GM18498 (cell line): ENCODE measurements around the gene PYY.
"Not testable (repeated sequence)": the region's sequence is repeated elsewhere in the genome, so short reads cannot be mapped to it uniquely, and the experiment has no call there.

ENCODE experiments used
- ATAC-seq: cut with Tn5 transposase; IDR thresholded peaks from one replicate; pipeline ENCODE4 v1.9.1; 2021; ENCODE audit warnings: mild to moderate bottlenecking, moderate library complexity; ENCODE audit not compliant: unreplicated experiment

Gene PYY

DNA sequence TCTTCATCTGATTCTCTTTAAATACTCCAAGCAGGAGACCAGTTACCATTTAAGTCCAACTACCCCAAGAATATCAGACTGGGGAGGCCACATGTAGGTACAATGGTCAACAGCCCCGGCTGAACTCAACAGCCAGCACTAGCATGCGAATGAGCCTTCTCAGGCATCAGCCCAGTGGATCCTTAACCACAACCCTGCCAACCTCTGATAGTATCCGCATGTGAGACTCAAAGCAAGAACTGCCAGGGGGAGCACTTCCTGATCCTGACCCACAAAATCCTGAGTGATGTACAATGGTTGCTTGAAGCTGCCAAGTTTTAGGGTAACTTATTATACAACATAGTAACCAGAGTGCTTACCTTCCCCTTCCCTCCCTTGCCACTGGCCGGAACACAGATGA, 4.0 kb downstream of the PYY start:
- no peak for ATAC-seq

DNA sequence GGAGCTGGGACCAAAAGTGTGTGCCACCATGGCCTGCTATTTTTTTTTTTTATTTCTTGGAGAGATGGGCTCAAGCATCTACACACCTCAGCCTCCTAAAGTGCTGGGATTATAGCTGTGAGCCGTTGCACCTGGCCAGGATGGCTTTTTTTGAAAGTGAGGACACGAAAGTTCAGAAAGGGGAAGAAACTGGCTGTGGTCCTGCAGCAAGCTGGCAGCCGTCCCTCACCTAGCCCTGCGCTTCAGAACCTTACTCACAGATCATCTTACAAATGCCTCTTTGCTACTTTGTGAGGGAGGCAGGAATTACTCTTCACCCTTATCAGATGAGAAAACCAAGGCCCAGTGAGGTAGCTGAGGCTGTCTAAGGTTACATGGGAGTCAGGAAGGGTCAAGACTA, 7.0 kb downstream of the PYY start:
- ATAC-seq: no peak

DNA sequence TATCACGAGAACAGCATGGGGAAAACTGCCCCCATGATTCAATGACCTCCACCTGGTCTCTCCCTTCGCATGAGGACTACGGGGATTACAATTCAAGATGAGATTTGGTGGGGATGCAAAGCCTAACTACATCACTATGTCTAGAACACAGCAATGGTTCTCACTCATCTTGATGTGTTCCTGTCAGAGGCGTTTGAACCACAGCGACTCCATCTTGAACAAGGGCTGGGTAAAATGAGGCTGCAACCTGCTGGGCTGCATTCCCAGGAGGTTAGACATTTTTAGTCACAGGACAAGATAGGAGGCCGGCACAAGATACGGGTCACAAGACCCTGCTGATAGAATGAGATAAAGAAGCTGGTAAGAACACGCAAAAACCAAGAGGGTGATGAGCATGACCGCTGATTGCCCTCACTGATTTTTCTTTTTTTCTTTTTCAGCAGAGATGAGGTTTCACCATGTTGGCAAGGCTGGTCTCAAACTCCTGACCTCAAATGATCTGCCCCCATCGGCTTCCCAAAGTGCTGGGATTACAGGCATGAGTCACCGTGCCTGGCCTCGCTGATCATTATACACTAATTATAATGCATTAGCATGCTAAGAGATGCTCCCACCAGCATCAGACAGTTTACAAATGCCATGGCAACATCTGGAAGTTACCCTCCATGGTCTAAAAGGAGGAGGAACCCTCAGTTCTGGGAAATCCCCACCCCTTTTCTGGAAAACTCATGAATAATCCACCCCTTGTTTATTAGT, 8.5 kb downstream of the PYY start:
- no peak for ATAC-seq

DNA sequence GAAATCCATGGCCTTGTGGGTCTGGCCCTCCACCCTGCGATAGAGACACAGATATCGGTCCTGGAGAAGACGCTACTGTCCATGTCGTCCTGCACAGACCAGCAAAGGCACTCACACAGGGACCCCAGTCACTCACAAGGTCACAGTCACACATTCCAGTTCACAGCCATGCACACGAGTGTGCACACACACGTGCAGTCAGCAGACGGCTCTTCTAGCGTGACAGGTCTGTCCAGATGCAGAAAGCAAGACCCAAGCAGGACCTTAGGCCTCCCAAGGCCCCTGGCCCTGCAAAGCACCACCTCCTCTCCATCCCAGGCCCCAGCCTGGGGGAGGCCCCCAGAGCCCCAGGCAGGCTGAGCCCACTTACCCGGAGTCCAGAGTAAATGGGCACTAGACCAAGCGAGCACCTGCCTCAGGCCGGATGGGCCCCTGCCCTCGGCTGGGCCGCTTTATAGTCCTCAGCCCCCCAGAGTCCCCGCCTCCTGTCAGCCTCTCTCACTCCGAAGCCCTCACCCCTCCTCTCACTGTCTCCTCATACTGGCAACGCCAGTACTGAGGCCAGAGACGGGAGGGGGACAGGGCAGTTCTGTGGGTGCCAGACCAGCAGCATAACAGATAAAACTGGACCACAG, 11.6 kb downstream of the PYY start, which contains the start of gene PPY:
Gene PPY (minus strand): TSS at position 426 of the 635 bp plus-strand sequence. CDS start 822 bp downstream, outside the sequence.
- ATAC-seq: no peak

DNA sequence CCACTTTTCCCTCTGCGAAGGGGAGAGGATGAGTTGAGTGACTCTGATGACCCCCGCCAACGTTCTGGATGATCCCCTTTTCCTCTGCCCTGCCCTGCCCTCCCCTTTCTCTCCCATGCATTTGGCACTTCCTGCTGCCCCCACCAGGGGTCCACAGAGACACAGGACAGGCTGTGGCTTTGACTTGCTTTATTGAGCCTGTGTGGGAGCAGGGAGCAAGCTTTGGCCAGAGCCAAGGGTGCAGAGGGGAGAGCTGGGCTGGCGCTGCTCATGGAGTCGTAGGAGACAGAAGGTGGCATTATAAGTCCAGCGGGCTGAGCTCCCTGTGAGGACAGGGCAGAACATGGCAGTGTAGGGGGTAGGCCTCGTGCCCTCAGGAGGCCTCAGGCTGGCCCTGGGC, 13.1 kb downstream of the PYY start:
- ATAC-seq: no peak

DNA sequence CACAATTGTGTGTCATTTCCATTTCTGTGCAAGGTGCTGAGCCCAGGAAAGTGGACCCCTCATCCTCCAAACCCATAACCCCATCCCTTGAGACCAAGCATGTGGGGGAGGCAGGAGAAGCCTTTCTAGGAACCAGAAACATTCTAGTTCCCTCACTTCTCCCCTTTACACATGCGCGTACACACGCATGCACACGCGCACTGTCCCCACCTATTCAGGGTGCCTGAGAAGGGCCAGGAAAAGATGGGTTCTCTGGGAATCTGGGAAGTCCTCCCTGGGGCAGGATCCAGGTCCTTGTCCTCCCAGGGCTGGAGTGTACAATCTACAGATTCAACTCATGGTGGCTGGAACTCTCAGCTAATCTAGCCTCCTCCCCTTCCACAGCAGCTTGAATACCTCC, 13.9 kb downstream of the PYY start:
- ATAC-seq: no peak

DNA sequence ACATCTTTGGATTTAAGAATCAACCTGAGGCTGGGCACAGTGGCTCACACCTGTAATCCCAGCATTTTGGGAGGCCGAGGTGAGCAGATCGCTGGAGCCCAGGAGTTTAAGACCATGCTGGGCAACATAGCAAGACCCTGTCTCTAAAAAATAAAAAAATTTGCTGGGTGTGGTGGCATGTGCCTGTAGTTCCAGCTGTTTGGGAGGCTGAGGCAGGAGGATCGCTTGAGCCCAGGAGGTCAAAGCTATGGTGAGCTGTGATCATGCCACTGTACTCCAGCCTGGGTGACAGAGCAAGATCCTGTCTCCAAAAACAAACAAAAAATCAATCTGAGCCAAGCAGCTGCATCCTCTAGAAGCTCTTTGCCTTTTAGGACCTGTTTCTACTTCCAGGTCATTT, 14.3 kb downstream of the PYY start:
- not testable (repeated sequence) for ATAC-seq

DNA sequence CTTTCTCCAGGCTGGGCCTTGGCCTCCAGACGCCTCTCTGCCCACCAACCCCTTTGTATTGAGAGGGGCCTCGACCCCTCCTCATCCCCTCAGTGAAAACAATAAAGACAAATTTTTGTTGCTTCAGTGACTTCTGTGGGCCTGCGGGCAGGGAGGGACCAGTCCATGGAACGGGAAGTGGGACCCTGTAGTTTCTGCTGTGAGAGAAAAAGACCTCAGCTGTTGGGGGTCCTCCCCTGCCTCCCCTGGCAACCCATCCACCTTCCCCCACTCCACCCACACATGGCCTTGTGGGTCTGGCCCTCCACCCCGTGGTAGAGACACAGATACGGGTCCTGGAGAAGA, 14.9 kb downstream of the PYY start:
- ATAC-seq: no peak

DNA sequence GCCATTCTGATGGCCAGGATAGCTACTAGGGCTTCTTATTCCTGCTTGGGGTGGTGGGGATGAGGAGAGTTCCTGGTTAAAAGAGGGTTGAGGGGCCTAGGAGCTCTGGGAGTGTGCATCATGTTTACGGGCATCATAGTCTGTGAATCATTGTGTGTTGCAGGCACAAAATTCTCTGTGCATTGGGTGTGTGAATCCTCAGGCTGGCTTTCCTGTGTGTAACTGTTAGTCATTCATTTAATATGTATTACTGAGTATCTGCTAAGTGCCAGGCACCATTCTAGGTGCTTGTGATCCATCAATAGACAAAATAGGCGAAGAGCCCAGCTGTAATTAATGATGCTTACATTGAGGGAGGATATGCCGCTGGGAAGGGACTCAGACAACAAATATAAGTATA, 17.3 kb downstream of the PYY start:
- no peak for ATAC-seq

DNA sequence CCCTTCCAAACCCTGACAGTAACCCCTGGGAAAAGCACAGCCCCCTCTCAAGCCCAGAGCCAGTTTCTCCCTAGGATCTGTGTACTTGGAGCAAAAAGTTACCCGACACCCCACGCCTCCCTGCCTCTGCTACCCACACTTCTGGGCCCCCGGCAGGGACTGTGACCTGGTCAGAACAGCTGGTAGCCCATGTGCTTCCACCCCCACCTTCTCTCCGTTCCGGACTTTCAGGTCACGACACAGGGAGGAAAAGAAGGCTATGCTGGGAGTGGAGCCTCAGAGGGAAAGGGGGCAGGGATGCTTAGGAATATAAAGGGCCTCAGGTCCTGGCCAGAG, 17.8 kb downstream of the PYY start:
- ATAC-seq: no peak

DNA sequence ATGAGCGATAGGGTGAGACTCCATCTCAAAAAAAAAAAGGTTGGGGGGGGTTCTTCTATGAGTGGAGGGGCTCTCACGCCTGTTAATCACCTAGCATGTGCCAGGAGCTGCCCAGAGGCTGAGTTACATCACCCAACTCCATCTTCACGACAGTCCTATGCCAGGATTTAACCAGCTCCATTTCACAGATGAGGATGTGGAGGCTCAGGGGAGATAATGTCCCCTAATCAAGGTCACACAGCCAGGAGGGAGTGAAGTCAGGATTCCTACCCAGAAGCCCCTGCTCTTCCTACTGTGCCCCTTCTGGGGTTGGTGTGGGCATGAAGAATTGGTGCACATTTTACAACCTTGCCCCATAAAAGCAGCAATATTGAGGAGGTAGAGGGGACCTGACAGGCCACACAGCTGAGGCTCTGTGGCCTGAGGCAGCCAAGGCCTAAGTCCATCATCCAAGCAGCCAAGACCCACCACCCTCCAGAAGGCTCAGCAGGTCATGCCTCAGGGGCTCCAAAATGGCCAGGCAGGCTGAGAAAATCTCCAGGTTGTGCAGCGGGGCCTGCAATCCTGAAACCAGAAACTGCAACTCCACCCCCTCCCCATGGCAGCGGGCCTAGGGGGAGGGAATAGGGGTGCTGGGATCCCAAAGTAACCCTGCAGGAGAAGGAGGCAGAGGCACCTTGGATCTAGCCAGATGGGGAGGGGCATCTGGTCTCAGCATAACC, 18.4 kb downstream of the PYY start:
- ATAC-seq: no peak

DNA sequence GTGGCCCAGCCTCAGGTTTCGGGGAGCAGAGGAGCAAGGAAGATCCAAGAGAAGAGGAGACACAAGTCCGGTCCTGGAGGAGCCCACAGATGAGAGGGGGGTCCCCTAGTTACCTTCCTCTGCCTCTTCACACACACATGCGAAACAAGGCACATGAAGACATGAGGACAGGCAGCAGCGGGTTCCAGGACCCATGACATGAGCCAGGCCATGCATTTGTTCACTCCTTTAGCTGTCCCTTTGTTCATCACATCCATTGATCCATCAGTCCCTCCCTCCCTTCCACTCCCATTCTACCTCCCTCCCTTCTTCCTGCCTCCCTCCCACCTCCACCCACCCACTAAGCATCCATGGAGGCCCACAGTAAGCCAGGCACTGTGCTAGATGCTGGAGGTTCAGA, 20.8 kb downstream of the PYY start:
- no peak for ATAC-seq

DNA sequence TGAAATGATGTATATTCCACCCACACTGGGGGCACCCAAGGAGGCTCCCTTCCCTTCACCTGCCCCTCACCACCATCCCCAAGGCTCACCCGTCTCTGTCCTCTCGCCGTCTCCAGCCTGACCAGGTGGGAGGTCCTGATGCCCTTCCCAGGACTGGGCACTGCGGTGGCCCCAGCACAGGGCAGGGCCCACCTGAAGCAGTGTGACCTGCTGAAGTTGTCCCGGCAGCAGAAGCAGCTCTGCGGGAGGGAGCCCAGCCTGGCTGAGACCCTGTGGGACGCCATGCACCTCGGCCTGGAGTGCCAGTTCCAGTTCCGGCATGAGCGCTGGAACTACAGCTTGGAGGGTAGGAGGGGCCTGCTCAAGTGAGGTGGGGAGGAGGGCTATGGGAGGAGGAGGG, 21.4 kb downstream of the PYY start:
- no peak for ATAC-seq

DNA sequence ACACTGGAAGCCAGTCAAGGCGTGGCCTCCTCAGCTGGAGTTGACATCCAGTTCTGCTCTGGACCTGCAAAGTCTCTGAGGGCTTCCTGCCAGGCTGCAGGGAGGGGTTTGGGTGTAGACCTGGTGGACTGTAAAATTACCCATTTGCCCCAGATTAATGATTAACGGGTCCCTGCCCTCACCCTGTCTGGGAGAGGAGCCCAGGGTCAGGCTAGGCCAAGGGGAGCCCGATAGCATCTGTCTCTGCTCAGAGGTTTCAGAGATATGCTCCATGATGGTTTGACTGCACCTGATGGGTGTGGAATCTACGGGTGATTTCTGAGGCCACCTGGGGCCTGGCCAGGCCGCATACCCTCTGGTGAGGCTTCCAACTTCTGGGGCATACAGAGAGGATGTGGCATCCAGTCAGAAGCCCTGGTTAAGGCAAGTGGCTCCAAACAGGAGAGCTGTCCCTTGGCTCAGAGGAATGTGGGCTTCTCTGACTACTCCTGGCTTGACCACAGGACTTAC, 22.6 kb downstream of the PYY start:
- ATAC-seq: no peak

DNA sequence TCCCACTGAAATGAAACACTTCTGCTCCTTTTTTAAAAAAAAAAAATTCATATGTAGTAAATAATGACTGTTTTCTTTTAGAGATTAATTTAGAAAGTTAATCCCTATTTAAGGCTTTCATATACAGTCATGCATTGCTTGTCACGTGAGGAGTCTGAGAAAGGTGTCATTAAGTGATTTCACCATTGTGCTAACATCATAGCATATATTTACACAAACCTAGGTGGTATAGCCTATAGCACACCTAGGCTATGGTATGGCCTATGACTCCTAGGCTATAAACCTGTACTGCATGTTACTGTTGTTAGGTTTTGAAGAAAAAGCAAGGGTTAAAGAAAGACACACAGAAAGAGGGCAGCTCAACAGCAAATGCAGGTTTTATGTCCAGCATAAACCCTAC, 25.1 kb downstream of the PYY start:
- no peak for ATAC-seq

DNA sequence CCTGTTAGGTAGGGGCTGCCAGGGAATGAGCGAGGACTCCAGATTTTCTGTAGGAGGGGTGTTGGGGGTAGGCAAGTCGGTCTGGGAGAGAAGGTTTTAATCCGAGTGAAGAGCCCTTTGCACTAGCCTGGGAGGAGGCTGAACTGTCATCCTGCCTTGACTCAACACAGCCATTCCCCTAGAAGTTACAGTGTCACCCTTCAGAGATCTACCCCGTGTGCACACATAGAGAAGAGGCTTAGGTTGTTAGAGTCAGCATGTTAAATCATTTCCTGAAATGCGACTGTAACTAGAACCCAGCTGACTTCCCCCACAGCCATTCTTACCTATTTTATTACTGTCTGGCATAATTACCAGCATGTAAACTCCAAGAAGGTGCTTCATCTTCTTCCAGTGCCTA, 25.8 kb downstream of the PYY start:
- not testable (repeated sequence) for ATAC-seq

DNA sequence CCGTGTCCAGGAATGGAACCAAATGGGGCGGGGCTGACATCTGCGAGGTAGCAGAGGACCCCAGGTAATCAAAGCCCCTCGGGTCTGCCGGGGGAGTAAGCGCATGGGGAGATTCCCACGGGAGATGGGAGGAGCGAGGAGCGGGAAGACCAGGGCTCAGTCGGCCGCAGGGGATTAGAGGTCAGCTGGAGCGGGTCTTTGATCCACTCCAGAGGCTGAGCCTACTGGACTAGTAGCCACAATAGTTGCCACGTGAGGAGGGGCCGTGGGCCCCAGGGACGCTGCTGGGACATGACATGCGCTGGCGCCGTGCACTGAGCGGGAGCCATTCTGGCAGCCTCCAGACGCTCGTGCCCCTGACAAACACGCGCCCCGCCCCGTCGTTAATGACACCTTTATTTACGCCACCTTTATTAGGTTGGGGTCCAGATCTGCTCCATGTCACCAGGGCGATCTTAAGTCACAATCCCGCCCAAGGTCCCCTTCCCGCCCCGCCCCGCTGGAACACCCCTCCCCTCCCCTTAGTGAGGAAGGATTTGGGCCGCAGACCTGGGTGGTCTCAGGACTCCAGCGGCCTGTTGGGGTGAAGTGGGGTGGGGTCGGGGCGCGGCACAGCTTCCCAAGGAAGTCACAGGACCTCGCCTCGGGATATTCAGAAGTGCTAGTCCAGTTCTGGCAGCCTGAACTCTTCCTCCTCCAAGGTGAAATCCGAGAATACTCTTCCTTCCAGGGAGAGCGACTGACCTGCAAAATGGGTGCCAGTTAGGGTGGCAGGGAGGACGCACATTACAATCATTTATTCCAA, 26.5 kb downstream of the PYY start:
- ATAC-seq: no peak

DNA sequence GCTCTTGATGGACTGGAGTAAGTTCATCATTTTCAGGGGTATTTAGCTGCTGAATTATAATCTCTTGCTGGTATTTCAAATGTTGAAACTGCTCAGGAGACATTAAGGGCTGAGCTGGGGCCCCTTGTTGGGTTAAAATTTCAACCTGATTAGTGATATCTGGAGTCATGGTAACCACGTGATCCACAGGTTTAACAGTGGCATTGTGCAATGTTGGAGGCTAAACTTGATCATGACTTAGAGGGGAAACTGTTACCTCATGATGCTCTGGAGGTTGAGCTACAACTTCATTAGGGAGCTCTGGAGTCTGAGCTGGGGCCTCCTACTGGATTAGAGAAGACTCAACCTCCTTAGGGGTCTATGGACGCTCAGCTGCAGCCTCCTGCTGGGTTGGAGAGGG, 29.2 kb downstream of the PYY start:
- no peak for ATAC-seq

DNA sequence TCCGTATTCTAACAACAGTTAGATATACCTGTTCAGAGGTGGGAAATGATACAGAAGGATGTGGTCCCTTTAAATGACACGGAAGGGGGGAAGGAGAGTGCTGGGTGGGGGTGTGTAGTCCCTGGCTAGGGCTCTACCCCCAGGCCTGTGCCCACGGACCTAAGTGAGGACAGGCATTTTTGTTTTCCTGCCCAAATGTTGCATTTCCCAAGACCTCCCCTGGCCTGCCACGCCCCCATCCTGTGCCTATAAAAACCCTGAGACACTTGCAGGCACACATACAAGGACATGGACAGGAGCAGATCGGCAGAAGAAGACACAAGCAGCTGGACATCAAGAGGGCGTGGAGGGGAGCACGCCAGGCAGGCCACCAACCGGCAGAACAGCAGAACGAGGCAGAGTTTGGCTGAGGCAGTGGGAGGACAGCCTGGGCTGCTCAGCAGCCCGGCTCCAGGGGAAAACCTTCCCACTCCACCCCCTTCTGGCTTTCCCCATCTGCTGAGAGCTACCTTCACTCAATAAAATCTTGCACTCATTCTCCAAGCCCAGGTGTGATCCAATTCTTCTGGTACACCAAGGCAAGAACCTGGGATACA, 33.1 kb downstream of the PYY start:
- ATAC-seq: no peak

DNA sequence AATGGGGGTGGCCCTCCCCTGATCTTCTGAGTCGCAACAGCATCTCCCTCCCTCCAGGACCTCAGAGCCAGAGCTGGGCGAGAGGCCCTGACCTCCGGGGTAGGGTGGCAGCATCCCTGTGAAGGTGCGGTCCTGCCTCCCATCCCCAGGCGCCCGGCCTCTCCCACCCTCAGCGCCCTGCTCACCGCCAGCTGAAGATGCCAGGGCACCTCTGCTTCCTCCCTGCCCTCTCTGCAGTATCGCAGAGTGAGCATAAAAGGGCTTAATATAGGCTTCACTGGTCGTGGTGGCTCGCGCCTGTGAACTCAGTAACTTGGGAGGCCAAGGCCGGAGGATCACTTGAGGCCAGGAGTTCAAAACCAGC, 35.7 kb downstream of the PYY start:
- no peak for ATAC-seq
